GM23338 (cell line): Measurements from ENCODE around the gene CACTIN.

Experiments used
- CREB1 ChIP-seq: fragments of 250-450 bp; sonication (Bioruptor Pico); IDR thresholded peaks from 2 replicates; pipeline ENCODE4 v1.5.0; 2020; ENCODE audit warnings: low read depth, mild to moderate bottlenecking, moderate library complexity
- CTCF ChIP-seq, 2 experiments: fragments of 200-600 bp in 1 of 2; sonication (generic) in 1 of 2; conservative IDR thresholded peaks; 2 replicates each; pipeline versions ENCODE4 v1.5.1 to v1.6.1; 2016 to 2017; ENCODE audit warnings: antibody characterized with exemption in 2 of 2, low read depth in 2 of 2, mild to moderate bottlenecking in 2 of 2, moderate library complexity in 1 of 2
- ETS1 ChIP-seq: IDR thresholded peaks from 2 replicates; pipeline ENCODE4 v1.6.1; 2016; ENCODE audit warnings: antibody characterized with exemption
- EZH2 ChIP-seq: fragments of 200-600 bp; sonication (generic); IDR thresholded peaks from one replicate; pipeline ENCODE4 v1.8.0; 2017; ENCODE audit warnings: antibody characterized with exemption, mild to moderate bottlenecking, low read depth; ENCODE audit not compliant: unreplicated experiment
- EZH2phosphoT487 ChIP-seq: fragments of 200-600 bp; sonication (generic); IDR thresholded peaks from one replicate; pipeline ENCODE4 v1.8.1; 2018; ENCODE audit warnings: antibody characterized with exemption; ENCODE audit not compliant: unreplicated experiment
- JUNB ChIP-seq: IDR thresholded peaks from one replicate; pipeline ENCODE4 v1.6.1; 2016; ENCODE audit warnings: antibody characterized with exemption; ENCODE audit not compliant: unreplicated experiment
- NANOG ChIP-seq: IDR thresholded peaks from 2 replicates; pipeline ENCODE4 v1.6.1; 2016; ENCODE audit warnings: antibody characterized with exemption, borderline replicate concordance
- POLR2AphosphoS5 ChIP-seq: IDR thresholded peaks from 2 replicates; pipeline ENCODE4 v1.6.1; 2016; ENCODE audit warnings: antibody characterized with exemption, low read depth
- REST ChIP-seq: IDR thresholded peaks from one replicate; pipeline ENCODE4 v1.6.1; 2018; ENCODE audit warnings: antibody characterized with exemption; ENCODE audit not compliant: unreplicated experiment
- STAT1 ChIP-seq: IDR thresholded peaks from one replicate; pipeline ENCODE4 v1.6.1; 2016; ENCODE audit warnings: antibody characterized with exemption; ENCODE audit not compliant: unreplicated experiment
- ZNF331 ChIP-seq: fragments of 250-450 bp; sonication (Bioruptor Pico); IDR thresholded peaks from 2 replicates; pipeline ENCODE4 v1.5.0; 2020; ENCODE audit warnings: low read depth, mild to moderate bottlenecking, moderate library complexity
- ZNF462 ChIP-seq: fragments of 250-450 bp; sonication (Bioruptor Pico); IDR thresholded peaks from 2 replicates; pipeline ENCODE4 v1.5.0; 2020; ENCODE audit warnings: mild to moderate bottlenecking, moderate library complexity

- TF ChIP-seq CTCF (conservative IDR thresholded peaks at IDR 0.05; ENCODE audit: low read depth in 2 of 2) (no peak), POLR2AphosphoS5 (no peak), CREB1 (CRISPR knock-in tag) (no peak), ETS1 (no peak), EZH2 (no peak), JUNB (no peak), REST (no peak), EZH2phosphoT487 (no peak), NANOG (no peak), STAT1 (no peak), ZNF462 (no peak), ZNF331 (no peak)
These were observed 19.1 kb upstream of the CACTIN start for GRCh38 chr19:3645726-3646125.
